ENCODE measurements around the gene IFNGR1.

DNA sequence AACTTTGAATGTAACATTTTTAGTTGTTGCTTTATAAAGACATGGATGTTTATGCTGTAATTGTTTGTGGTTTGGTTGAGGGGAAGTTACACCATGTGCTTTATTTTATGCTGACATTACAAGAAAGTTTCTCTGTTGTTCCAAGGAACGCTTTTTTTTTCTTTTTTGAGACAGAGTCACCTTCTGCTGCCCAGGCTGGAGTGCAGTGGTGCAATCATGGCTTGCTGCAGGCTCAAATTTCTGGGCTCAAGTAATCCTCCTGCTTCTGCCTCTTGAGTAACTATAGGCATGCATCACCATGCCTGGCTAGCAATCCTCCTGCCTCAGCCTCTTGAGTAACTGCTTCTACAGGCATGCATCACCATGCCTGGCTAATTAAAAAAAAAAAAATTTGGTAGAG lies 21.0 kb upstream of the IFNGR1 start:
- TF ChIP-seq, protein P1, sequence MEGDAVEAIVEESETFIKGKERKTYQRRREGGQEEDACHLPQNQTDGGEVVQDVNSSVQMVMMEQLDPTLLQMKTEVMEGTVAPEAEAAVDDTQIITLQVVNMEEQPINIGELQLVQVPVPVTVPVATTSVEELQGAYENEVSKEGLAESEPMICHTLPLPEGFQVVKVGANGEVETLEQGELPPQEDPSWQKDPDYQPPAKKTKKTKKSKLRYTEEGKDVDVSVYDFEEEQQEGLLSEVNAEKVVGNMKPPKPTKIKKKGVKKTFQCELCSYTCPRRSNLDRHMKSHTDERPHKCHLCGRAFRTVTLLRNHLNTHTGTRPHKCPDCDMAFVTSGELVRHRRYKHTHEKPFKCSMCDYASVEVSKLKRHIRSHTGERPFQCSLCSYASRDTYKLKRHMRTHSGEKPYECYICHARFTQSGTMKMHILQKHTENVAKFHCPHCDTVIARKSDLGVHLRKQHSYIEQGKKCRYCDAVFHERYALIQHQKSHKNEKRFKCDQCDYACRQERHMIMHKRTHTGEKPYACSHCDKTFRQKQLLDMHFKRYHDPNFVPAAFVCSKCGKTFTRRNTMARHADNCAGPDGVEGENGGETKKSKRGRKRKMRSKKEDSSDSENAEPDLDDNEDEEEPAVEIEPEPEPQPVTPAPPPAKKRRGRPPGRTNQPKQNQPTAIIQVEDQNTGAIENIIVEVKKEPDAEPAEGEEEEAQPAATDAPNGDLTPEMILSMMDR (IDR thresholded peaks at IDR 0.05; ENCODE audit: borderline replicate concordance, extremely low read depth, low read length, poor library complexity, severe bottlenecking): no peak
- no peak for TF ChIP-seq EZH2 (IDR thresholded peaks at IDR 0.05; ENCODE audit: borderline replicate concordance, low read depth, low read length, severe bottlenecking)

All from DND-41 (cell line).